ENCODE data around the gene BLOC1S3.

BLOC1S3 gene

GRCh38 chr19:45146251-45146650, 32.3 kb upstream of the BLOC1S3 start:
- DNase-seq (ENCODE audit: low read depth, low spot score) = no peak

- DNase-seq (ENCODE audit: low read depth, low spot score) = no peak
Observed at GRCh38 chr19:45146741-45147205, 31.8 kb upstream of the BLOC1S3 start.

GRCh38 chr19:45147835-45148676, 30.5 kb upstream of the BLOC1S3 start:
- DNase-seq (ENCODE audit: low read depth, low spot score) = no peak

- no peak for DNase-seq (ENCODE audit: low read depth, low spot score)
Observed at GRCh38 chr19:45149129-45149528, 29.5 kb upstream of the BLOC1S3 start.

- no peak for DNase-seq (ENCODE audit: low read depth, low spot score)
Observed at GRCh38 chr19:45150180-45150579, 28.4 kb upstream of the BLOC1S3 start.

- DNase-seq (ENCODE audit: low read depth, low spot score) = no peak
Observed at GRCh38 chr19:45150751-45151281, 27.8 kb upstream of the BLOC1S3 start.

GRCh38 chr19:45151320-45151719, 27.3 kb upstream of the BLOC1S3 start:
- DNase-seq (ENCODE audit: low read depth, low spot score) = no peak

- no peak for DNase-seq (ENCODE audit: low read depth, low spot score)
Observed at GRCh38 chr19:45151821-45152503, 26.6 kb upstream of the BLOC1S3 start.

GRCh38 chr19:45152504-45153338, 25.9 kb upstream of the BLOC1S3 start:
- no peak for DNase-seq (ENCODE audit: low read depth, low spot score)

GRCh38 chr19:45153339-45154063, 25.1 kb upstream of the BLOC1S3 start:
- no peak for DNase-seq (ENCODE audit: low read depth, low spot score)

GRCh38 chr19:45154064-45154827, 24.3 kb upstream of the BLOC1S3 start:
- DNase-seq (ENCODE audit: low read depth, low spot score) = peak; percentile 58

GRCh38 chr19:45156011-45156630, 22.5 kb upstream of the BLOC1S3 start:
- DNase-seq (ENCODE audit: low read depth, low spot score) = no peak

- no peak for DNase-seq (ENCODE audit: low read depth, low spot score)
Observed at GRCh38 chr19:45156751-45157150, 21.8 kb upstream of the BLOC1S3 start.

GRCh38 chr19:45158503-45159209, 19.9 kb upstream of the BLOC1S3 start:
- no peak for DNase-seq (ENCODE audit: low read depth, low spot score)

- no peak for DNase-seq (ENCODE audit: low read depth, low spot score)
Observed at GRCh38 chr19:45159210-45159970, 19.2 kb upstream of the BLOC1S3 start.

GRCh38 chr19:45159971-45160324, 18.6 kb upstream of the BLOC1S3 start:
- no peak for DNase-seq (ENCODE audit: low read depth, low spot score)

- DNase-seq (ENCODE audit: low read depth, low spot score) = no peak
Observed at GRCh38 chr19:45160870-45161737, 17.5 kb upstream of the BLOC1S3 start, which contains the start of gene NKPD1. Gene NKPD1 (minus strand): TSS chr19:45160982. CDS start chr19:45160150, 832 bp downstream.
